ENCODE data around the gene MLLT11.

- TF ChIP-seq EGR1 (IDR thresholded peaks at IDR 0.05; ENCODE audit: low read depth in 2 of 2) (no peak), CTCF (IDR thresholded peaks at IDR 0.05; ENCODE audit: low read depth, low read length, missing input control) (no peak), FOXA1 (IDR thresholded peaks at IDR 0.05) (no peak), FOXA2 (IDR thresholded peaks at IDR 0.05) (no peak), ATF3 (IDR thresholded peaks at IDR 0.05) (no peak)
These were observed 44.4 kb downstream of the MLLT11 start for GRCh38 chr1:151104630-151105029.
